Caco-2 (cell line): Measurements from ENCODE around the gene CITED1. TPM values are rescaled to one million over a fixed set of nuclear protein-coding genes. Genes with fewer than 3 reads are reported as not detected.

ENCODE experiments used
- BruUV-seq: library from RNA; stranded (reverse); fragments of 400-500 nt; replicated peaks from 2 replicates; lab custom pipeline; 2021; lab: Mats Ljungman, UMichigan
- CTCF ChIA-PET: fragments of 300-600 bp; sonication (Branson Sonifier 250); formaldehyde crosslinking; loops from one replicate; lab custom pipeline; 2022; ENCODE audit warnings: antibody characterized with exemption; lab: Charles Lee
- POLR2A ChIA-PET: fragments of 300-600 bp; sonication (Branson Sonifier 250); formaldehyde crosslinking; loops from one replicate; lab custom pipeline; 2022; ENCODE audit warnings: antibody characterized with exemption; lab: Charles Lee
- DNase-seq, 2 experiments: peaks; one replicate each; pipeline versions ENCODE4 v3.0.0 to v3.0.0-alpha.2; 2020 to 2022
- H3K27me3 ChIP-seq: replicated peaks from 2 replicates; pipeline ENCODE4 v1.6.0; 2011; ENCODE audit warnings: low read length; ENCODE audit not compliant: control insufficient read depth, insufficient read depth
- H3K36me3 ChIP-seq: 2 replicates; pipeline ENCODE4 v1.5.1; 2011; ENCODE audit warnings: low read length; ENCODE audit not compliant: control insufficient read depth, insufficient read depth
- H3K4me1 ChIP-seq: fragments of 250-450 bp; sonication (Bioruptor Pico); 2 replicates; pipeline ENCODE4 v1.5.1; 2020; ENCODE audit warnings: mild to moderate bottlenecking
- H3K4me3 ChIP-seq: 2 replicates; pipeline ENCODE4 v1.5.1; 2011; ENCODE audit warnings: low read depth, mild to moderate bottlenecking, control low read depth, low read length
- H3K9me3 ChIP-seq: fragments of 250-450 bp; sonication (Bioruptor Pico); 2 replicates; pipeline ENCODE4 v1.5.1; 2020; ENCODE audit warnings: mild to moderate bottlenecking, moderate library complexity
- H3K27ac Mint-ChIP-seq: one replicate; pipeline ENCODE4 v1.8.0; 2022; ENCODE audit warnings: mixed read lengths; ENCODE audit not compliant: unreplicated experiment
- H3K27me3 Mint-ChIP-seq: one replicate; pipeline ENCODE4 v1.8.0; 2022; ENCODE audit warnings: mixed read lengths; ENCODE audit not compliant: insufficient read depth, unreplicated experiment
- H3K36me3 Mint-ChIP-seq: one replicate; pipeline ENCODE4 v1.8.0; 2022; ENCODE audit warnings: mild to moderate bottlenecking, mixed read lengths; ENCODE audit not compliant: insufficient read depth, unreplicated experiment
- H3K4me1 Mint-ChIP-seq: one replicate; pipeline ENCODE4 v1.8.0; 2022; ENCODE audit warnings: low read depth, mixed read lengths; ENCODE audit not compliant: unreplicated experiment
- H3K4me3 Mint-ChIP-seq: one replicate; pipeline ENCODE4 v1.8.0; 2022; ENCODE audit warnings: mild to moderate bottlenecking, moderate library complexity, mixed read lengths; ENCODE audit not compliant: unreplicated experiment
- H3K9me3 Mint-ChIP-seq: one replicate; pipeline ENCODE4 v1.8.0; 2022; ENCODE audit warnings: mixed read lengths; ENCODE audit not compliant: unreplicated experiment
- intact Hi-C: fragments of 100-400 bp; cut with micrococcal nuclease; formaldehyde crosslinking; loops from one replicate; pipeline ENCODE4 v1.10.0; 2022; ENCODE audit not compliant: unreplicated experiment
- total RNA-seq: library from RNA; stranded (reverse); gene quantifications from 2 replicates; pipeline ENCODE4 v1.2.3, GENCODE V29; 2022
- TF ChIP-seq, protein P1 (sequence below), 2 experiments: fragments of 200-600 bp in 1 of 2; IDR thresholded peaks; 1 replicate in 1 of 2; 2 replicates in 1 of 2; pipeline versions ENCODE4 v1.5.1 to v1.8.0; 2011 to 2022; ENCODE audit warnings: antibody characterized with exemption in 1 of 2, control low read depth in 1 of 2, inconsistent platforms in 1 of 2, low read depth in 1 of 2, low read length in 1 of 2, mild to moderate bottlenecking in 1 of 2, moderate library complexity in 1 of 2; ENCODE audit not compliant: insufficient read depth in 1 of 2, severe bottlenecking in 1 of 2, unreplicated experiment in 1 of 2

CITED1 gene
- total RNA-seq, 1 experiment from 2014 or later, result 1.3 TPM

DNA sequence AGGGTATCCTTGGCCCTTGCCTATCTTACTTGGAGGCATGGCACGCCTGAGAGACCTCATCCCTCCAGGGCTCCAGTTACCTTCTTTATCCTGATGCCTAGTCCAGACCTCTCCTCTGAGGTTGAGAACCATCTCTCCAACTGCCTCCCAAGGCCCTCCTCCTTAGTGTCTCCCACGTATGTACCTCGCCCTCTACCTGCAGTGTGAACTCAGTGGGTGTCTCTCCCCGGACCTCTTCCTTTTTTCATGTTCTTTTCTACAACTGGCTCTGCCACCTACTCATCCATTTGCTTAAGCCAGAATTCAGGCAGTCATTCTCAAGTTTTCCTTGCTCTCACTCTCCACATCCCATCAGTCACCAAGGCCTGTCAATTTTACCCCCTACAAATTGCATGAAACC lies 45.3 kb downstream of the CITED1 start:
- no peaks in the 10 kb centered on the region for H3K27me3 ChIP-seq

DNA sequence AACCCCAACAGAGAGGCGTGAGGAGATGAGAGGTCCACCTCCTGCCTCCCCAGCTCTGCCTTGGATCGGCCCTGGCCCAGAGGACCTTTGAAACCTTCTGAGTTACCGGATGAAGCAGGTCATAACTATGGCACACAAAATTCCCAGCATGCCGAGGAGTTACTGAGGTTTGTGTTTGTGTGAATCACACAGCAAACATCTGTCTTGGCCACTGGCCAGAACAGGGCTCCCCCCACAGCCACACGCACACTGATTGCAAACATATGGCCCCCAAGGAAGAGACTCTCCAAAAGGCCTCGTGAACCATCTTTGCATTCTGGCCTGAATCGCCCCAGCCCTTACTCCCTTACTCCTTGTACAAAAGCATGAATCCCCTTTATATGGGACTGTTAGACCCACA lies 47.5 kb downstream of the CITED1 start:
- TF ChIP-seq, protein P1, sequence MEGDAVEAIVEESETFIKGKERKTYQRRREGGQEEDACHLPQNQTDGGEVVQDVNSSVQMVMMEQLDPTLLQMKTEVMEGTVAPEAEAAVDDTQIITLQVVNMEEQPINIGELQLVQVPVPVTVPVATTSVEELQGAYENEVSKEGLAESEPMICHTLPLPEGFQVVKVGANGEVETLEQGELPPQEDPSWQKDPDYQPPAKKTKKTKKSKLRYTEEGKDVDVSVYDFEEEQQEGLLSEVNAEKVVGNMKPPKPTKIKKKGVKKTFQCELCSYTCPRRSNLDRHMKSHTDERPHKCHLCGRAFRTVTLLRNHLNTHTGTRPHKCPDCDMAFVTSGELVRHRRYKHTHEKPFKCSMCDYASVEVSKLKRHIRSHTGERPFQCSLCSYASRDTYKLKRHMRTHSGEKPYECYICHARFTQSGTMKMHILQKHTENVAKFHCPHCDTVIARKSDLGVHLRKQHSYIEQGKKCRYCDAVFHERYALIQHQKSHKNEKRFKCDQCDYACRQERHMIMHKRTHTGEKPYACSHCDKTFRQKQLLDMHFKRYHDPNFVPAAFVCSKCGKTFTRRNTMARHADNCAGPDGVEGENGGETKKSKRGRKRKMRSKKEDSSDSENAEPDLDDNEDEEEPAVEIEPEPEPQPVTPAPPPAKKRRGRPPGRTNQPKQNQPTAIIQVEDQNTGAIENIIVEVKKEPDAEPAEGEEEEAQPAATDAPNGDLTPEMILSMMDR (IDR thresholded peaks at IDR 0.05; ENCODE audit: insufficient read depth in 1 of 2, low read depth in 1 of 2, low read length in 1 of 2, severe bottlenecking in 1 of 2, unreplicated experiment in 1 of 2), result no peak
- H3K4me1 Mint-ChIP-seq, result peaks cover 7% of the 10 kb centered on the region
- Histone ChIP-seq H3K36me3 (no peaks in the 10 kb centered on the region), H3K27me3 (no peaks in the 10 kb centered on the region), H3K9me3 (no peaks in the 10 kb centered on the region), H3K4me1 (no peaks in the 10 kb centered on the region), H3K4me3 (no peak overlapping the region)
- no peaks in the 10 kb centered on the region for H3K9me3 Mint-ChIP-seq
- no peaks in the 10 kb centered on the region for H3K27me3 Mint-ChIP-seq
- no peak for DNase-seq
- H3K4me3 Mint-ChIP-seq, result no peak overlapping the region
- ChIA-PET POLR2A (no interaction called here), CTCF (no interaction called here)
- intact Hi-C loops, result no loop called here
- peaks cover 4% of the 10 kb centered on the region for H3K36me3 Mint-ChIP-seq
- no TSS peak for BruUV-seq
- no peak overlapping the region for H3K27ac Mint-ChIP-seq

More for the DNA sequence above, 45.3 kb downstream of the CITED1 start:
- Mint-ChIP-seq H3K27ac (no peak overlapping the region), H3K27me3 (no peaks in the 10 kb centered on the region), H3K4me3 (no peak overlapping the region), H3K9me3 (no peaks in the 10 kb centered on the region), H3K4me1 (peaks cover 7% of the 10 kb centered on the region), H3K36me3 (peaks cover 10% of the 10 kb centered on the region)
- BruUV-seq, result no TSS peak
- TF ChIP-seq, protein P1 (IDR thresholded peaks at IDR 0.05; ENCODE audit: insufficient read depth in 1 of 2, low read depth in 1 of 2, low read length in 1 of 2, severe bottlenecking in 1 of 2, unreplicated experiment in 1 of 2), result no peak
- DNase-seq, result no peak
- Histone ChIP-seq H3K4me3 (no peak overlapping the region), H3K9me3 (no peaks in the 10 kb centered on the region), H3K4me1 (no peaks in the 10 kb centered on the region), H3K36me3 (no peaks in the 10 kb centered on the region)
- ChIA-PET POLR2A (no interaction called here), CTCF (no interaction called here)
- intact Hi-C loops, result no loop called here

DNA sequence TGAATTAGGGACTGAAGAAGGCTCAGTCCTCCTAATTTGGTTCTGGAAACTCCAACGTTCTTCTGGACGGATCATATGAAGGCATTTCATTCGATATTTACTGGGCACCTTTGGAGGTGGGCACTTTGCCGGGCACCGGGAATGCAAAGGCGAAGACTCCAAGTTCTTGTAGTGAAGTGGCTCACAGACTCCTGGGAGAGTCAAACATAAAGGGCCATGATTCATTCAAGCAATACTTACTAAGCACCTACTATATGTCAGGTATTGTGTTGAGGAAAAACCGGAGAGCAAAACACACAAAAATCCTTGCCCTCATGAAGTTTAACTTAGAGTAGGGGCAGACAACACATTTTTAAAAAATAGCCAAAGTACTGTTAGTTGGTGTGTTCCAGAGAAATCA lies 49.9 kb downstream of the CITED1 start:
- DNase-seq, result no peak
- H3K27ac Mint-ChIP-seq, result no peak overlapping the region
- no peak overlapping the region for H3K4me3 ChIP-seq
- no TSS peak for BruUV-seq
- no peaks in the 10 kb centered on the region for H3K9me3 Mint-ChIP-seq
- TF ChIP-seq, protein P1 (IDR thresholded peaks at IDR 0.05; ENCODE audit: insufficient read depth in 1 of 2, low read depth in 1 of 2, low read length in 1 of 2, severe bottlenecking in 1 of 2, unreplicated experiment in 1 of 2), result no peak
- intact Hi-C loops, result no loop called here
- ChIA-PET POLR2A (no interaction called here), CTCF (no interaction called here)
- no peak overlapping the region for H3K4me3 Mint-ChIP-seq
- no peaks in the 10 kb centered on the region for H3K36me3 ChIP-seq
- no peaks in the 10 kb centered on the region for H3K27me3 Mint-ChIP-seq
- no peaks in the 10 kb centered on the region for H3K9me3 ChIP-seq
- H3K4me1 ChIP-seq, result no peaks in the 10 kb centered on the region
- no peaks in the 10 kb centered on the region for H3K27me3 ChIP-seq
- peaks cover 4% of the 10 kb centered on the region for H3K36me3 Mint-ChIP-seq
- H3K4me1 Mint-ChIP-seq, result no peaks in the 10 kb centered on the region
